HL-60 (cell line): Measurements from ENCODE around the gene CCDC197.

Experiments
- DNase-seq, 2 experiments: peaks; one replicate each; pipeline ENCODE4 v3.0.0-alpha.2; 2010 to 2020; ENCODE audit warnings: low read depth in 1 of 2, low spot score in 1 of 2
- H3K27ac ChIP-seq: fragments of 250-450 bp; sonication (Bioruptor Pico); replicated peaks from 2 replicates; pipeline ENCODE4 v1.5.1; 2020; ENCODE audit warnings: mild to moderate bottlenecking, moderate library complexity
- H3K27me3 ChIP-seq: fragments of 250-450 bp; sonication (Bioruptor Pico); 2 replicates; pipeline ENCODE4 v1.5.1; 2021; ENCODE audit warnings: mild to moderate bottlenecking, moderate library complexity; ENCODE audit not compliant: insufficient read depth, poor library complexity, severe bottlenecking
- H3K4me3 ChIP-seq: replicated peaks from 2 replicates; pipeline ENCODE4 v1.5.1; 2011; ENCODE audit warnings: mild to moderate bottlenecking, control low read depth, low read length; ENCODE audit not compliant: insufficient read depth
- GABPA ChIP-seq: IDR thresholded peaks from 2 replicates; pipeline ENCODE4 v1.6.1; 2012; ENCODE audit warnings: low read depth
- POLR2AphosphoS5 ChIP-seq: IDR thresholded peaks from 2 replicates; pipeline ENCODE4 v1.6.1; 2012; ENCODE audit warnings: low read depth
- SPI1 ChIP-seq: IDR thresholded peaks from 2 replicates; pipeline ENCODE4 v1.6.1; 2012; ENCODE audit warnings: low read depth, mild to moderate bottlenecking, borderline replicate concordance
- TF ChIP-seq, protein P1 (sequence below): IDR thresholded peaks from 2 replicates; pipeline ENCODE4 v1.6.1; 2012; ENCODE audit warnings: low read depth; ENCODE audit not compliant: insufficient replicate concordance
- TF ChIP-seq, protein P2 (sequence below): IDR thresholded peaks from one replicate; pipeline ENCODE4 v1.5.1; 2011; ENCODE audit warnings: low read length, control low read depth, inconsistent platforms; ENCODE audit not compliant: insufficient read depth

The CCDC197 gene

DNA sequence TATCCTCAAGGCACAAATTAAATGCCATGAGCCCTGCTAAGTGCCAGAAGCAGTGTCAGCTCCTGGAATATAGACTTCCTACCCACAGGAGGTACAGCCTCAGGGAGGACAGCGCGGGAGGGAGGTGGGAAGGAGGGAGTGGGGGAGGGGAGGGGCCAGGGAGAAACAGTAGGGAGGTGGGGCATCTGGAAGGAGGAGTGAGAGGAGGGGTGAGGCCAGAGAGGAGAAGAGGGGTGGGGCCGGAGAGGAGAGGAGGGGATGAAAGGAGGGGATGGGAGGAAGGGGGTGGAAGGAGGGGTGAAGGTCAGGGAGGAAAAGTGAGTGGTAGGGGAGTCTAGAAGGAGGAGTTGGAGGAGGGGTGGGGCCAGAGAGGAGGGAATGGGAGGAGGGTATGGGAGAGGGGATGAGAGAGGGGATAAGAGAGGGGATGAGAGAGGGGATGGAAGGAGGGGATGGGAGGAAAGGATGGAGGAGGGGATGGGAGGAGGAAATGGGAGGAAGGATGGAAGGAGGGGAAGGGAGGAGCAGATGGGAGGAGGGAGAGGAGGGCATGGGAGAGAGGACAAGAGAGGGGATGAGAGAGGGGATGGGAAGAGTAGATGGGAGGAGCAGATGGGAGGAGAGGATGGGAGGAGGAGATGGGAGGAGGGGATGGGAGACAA is 9.2 kb upstream of the CCDC197 start:
- no peak for DNase-seq
- TF ChIP-seq GABPA, result no peak
- no peak for TF ChIP-seq POLR2AphosphoS5
- TF ChIP-seq, protein P1, sequence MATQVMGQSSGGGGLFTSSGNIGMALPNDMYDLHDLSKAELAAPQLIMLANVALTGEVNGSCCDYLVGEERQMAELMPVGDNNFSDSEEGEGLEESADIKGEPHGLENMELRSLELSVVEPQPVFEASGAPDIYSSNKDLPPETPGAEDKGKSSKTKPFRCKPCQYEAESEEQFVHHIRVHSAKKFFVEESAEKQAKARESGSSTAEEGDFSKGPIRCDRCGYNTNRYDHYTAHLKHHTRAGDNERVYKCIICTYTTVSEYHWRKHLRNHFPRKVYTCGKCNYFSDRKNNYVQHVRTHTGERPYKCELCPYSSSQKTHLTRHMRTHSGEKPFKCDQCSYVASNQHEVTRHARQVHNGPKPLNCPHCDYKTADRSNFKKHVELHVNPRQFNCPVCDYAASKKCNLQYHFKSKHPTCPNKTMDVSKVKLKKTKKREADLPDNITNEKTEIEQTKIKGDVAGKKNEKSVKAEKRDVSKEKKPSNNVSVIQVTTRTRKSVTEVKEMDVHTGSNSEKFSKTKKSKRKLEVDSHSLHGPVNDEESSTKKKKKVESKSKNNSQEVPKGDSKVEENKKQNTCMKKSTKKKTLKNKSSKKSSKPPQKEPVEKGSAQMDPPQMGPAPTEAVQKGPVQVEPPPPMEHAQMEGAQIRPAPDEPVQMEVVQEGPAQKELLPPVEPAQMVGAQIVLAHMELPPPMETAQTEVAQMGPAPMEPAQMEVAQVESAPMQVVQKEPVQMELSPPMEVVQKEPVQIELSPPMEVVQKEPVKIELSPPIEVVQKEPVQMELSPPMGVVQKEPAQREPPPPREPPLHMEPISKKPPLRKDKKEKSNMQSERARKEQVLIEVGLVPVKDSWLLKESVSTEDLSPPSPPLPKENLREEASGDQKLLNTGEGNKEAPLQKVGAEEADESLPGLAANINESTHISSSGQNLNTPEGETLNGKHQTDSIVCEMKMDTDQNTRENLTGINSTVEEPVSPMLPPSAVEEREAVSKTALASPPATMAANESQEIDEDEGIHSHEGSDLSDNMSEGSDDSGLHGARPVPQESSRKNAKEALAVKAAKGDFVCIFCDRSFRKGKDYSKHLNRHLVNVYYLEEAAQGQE, result no peak
- TF ChIP-seq SPI1, result no peak
- TF ChIP-seq, protein P2, sequence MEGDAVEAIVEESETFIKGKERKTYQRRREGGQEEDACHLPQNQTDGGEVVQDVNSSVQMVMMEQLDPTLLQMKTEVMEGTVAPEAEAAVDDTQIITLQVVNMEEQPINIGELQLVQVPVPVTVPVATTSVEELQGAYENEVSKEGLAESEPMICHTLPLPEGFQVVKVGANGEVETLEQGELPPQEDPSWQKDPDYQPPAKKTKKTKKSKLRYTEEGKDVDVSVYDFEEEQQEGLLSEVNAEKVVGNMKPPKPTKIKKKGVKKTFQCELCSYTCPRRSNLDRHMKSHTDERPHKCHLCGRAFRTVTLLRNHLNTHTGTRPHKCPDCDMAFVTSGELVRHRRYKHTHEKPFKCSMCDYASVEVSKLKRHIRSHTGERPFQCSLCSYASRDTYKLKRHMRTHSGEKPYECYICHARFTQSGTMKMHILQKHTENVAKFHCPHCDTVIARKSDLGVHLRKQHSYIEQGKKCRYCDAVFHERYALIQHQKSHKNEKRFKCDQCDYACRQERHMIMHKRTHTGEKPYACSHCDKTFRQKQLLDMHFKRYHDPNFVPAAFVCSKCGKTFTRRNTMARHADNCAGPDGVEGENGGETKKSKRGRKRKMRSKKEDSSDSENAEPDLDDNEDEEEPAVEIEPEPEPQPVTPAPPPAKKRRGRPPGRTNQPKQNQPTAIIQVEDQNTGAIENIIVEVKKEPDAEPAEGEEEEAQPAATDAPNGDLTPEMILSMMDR, result no peak
- H3K4me3 ChIP-seq, result no peak overlapping the region
- peaks cover 10% of the 10 kb centered on the region for H3K27me3 ChIP-seq
- no peak overlapping the region for H3K27ac ChIP-seq

DNA sequence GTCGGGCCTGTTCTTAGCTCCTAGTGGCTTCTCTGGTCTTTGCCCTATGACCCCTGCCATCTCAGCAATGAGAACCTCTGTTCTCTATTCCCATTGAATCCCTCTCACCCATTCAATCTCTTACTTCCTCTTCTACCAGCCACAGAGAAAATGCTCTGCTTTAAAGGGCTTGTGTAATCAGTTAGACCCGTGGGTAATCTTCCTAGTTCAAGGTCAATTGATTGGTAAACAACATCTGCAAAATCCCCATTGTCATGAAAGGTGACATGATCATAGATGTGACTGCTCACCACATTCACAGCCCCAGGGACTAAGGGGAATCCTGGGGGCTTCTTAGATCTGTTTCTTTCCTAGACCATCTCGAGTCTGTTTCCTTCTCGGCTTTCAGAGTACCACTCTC is 7.2 kb upstream of the CCDC197 start:
- Histone ChIP-seq H3K27me3 (peaks cover 16% of the 10 kb centered on the region), H3K27ac (no peak overlapping the region), H3K4me3 (no peak overlapping the region)
- peak in 1 of 2 experiments; percentile 26 for DNase-seq
- TF ChIP-seq, protein P2, result no peak
- TF ChIP-seq SPI1 (no peak), POLR2AphosphoS5 (no peak), GABPA (no peak)
- TF ChIP-seq, protein P1, result no peak

DNA sequence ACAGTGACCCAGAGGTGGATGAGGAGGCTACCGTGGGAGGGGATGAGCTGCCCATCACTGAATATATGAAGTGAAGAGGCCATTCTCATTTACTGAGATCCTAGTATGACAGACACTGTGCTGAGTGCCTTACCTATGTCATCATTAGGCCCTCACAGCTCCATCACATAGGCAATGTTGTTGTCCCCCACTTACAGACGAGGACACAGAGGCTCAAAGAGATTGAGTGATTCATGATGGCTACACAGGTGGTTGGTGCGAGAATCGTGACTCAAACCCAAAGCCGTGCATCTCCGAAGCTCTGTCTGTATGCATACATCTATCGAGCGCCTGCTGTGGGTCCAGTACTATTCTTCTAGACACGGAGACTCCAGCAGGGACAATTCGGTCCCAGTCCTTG is 5.9 kb upstream of the CCDC197 start:
- no peak for TF ChIP-seq SPI1
- no peak for TF ChIP-seq GABPA
- TF ChIP-seq, protein P2, result no peak
- no peak for TF ChIP-seq POLR2AphosphoS5
- TF ChIP-seq, protein P1, result no peak
- no peak overlapping the region for H3K27ac ChIP-seq
- H3K4me3 ChIP-seq, result no peak overlapping the region
- peaks cover 16% of the 10 kb centered on the region for H3K27me3 ChIP-seq
- no peak for DNase-seq
